Calu3 (cell line): ENCODE data around the gene AGBL4. TPM values are rescaled to one million over a fixed set of nuclear protein-coding genes. Genes with fewer than 3 reads are reported as not detected.

Experiments used
- BruUV-seq: library from RNA; stranded (reverse); fragments of 400-500 nt; replicated peaks from 2 replicates; lab custom pipeline; 2021; lab: Mats Ljungman, UMichigan
- CTCF ChIA-PET: fragments of 300-600 bp; sonication (Branson Sonifier 250); formaldehyde crosslinking; loops from one replicate; lab custom pipeline; 2022; ENCODE audit warnings: antibody characterized with exemption; lab: Charles Lee
- DNase-seq: peaks from one replicate; pipeline ENCODE4 v3.0.0; 2022
- H3K27ac Mint-ChIP-seq: one replicate; pipeline ENCODE4 v1.8.0; 2022; ENCODE audit warnings: mixed read lengths; ENCODE audit not compliant: unreplicated experiment
- H3K27me3 Mint-ChIP-seq: one replicate; pipeline ENCODE4 v1.8.0; 2022; ENCODE audit warnings: mixed read lengths; ENCODE audit not compliant: unreplicated experiment
- H3K36me3 Mint-ChIP-seq: one replicate; pipeline ENCODE4 v1.8.0; 2022; ENCODE audit warnings: mild to moderate bottlenecking, moderate library complexity, mixed read lengths; ENCODE audit not compliant: insufficient read depth, unreplicated experiment
- H3K4me1 Mint-ChIP-seq: one replicate; pipeline ENCODE4 v1.8.0; 2022; ENCODE audit warnings: mild to moderate bottlenecking, low read depth, mixed read lengths; ENCODE audit not compliant: unreplicated experiment
- H3K4me3 Mint-ChIP-seq: one replicate; pipeline ENCODE4 v1.8.0; 2022; ENCODE audit warnings: mild to moderate bottlenecking, low read depth, moderate library complexity, mixed read lengths; ENCODE audit not compliant: unreplicated experiment
- H3K9me3 Mint-ChIP-seq: one replicate; pipeline ENCODE4 v1.8.0; 2022; ENCODE audit warnings: low read depth, mixed read lengths; ENCODE audit not compliant: unreplicated experiment
- CTCF ChIP-seq: fragments of 200-600 bp; IDR thresholded peaks from one replicate; pipeline ENCODE4 v1.8.0; 2022; ENCODE audit warnings: antibody characterized with exemption; ENCODE audit not compliant: unreplicated experiment
- intact Hi-C: fragments of 100-400 bp; cut with micrococcal nuclease; formaldehyde crosslinking; loops from one replicate; pipeline ENCODE4 v1.10.0; 2022; ENCODE audit not compliant: unreplicated experiment
- total RNA-seq: library from RNA; stranded (reverse); gene quantifications from 2 replicates; pipeline ENCODE4 v1.2.3, GENCODE V29; 2022

The AGBL4 gene
- total RNA-seq, 1 experiment from 2014 or later, result not detected

GRCh38 chr1:48771561-48771960, 1252.2 kb downstream of the AGBL4 start:
- Mint-ChIP-seq H3K9me3 (no peaks in the 10 kb centered on the region), H3K4me3 (no peak overlapping the region), H3K36me3 (peaks cover 6% of the 10 kb centered on the region), H3K27me3 (peaks cover 48% of the 10 kb centered on the region), H3K27ac (no peak overlapping the region), H3K4me1 (peaks cover 9% of the 10 kb centered on the region)
- no peak for DNase-seq
- no TSS peak for BruUV-seq
- CTCF ChIA-PET, result no interaction called here
- TF ChIP-seq CTCF, result no peak
- intact Hi-C loops, result no loop called here

GRCh38 chr1:48767975-48768510, 1255.7 kb downstream of the AGBL4 start:
- Mint-ChIP-seq H3K9me3 (peaks cover 3% of the 10 kb centered on the region), H3K27me3 (peaks cover 55% of the 10 kb centered on the region), H3K36me3 (no peaks in the 10 kb centered on the region), H3K4me3 (no peak overlapping the region), H3K27ac (no peak overlapping the region), H3K4me1 (no peaks in the 10 kb centered on the region)
- BruUV-seq, result no TSS peak
- CTCF ChIA-PET, result no interaction called here
- intact Hi-C loops, result no loop called here
- TF ChIP-seq CTCF, result no peak
- no peak for DNase-seq

GRCh38 chr1:48765335-48765734, 1258.4 kb downstream of the AGBL4 start:
- no TSS peak for BruUV-seq

GRCh38 chr1:48761986-48762385, 1261.8 kb downstream of the AGBL4 start:
- no peaks in the 10 kb centered on the region for H3K36me3 Mint-ChIP-seq
- CTCF ChIA-PET, result no interaction called here
- TF ChIP-seq CTCF, result no peak
- H3K27ac Mint-ChIP-seq, result no peak overlapping the region
- intact Hi-C loops, result no loop called here
- H3K4me3 Mint-ChIP-seq, result no peak overlapping the region
- no peak for DNase-seq
- no TSS peak for BruUV-seq
- peaks cover 3% of the 10 kb centered on the region for H3K9me3 Mint-ChIP-seq
- no peaks in the 10 kb centered on the region for H3K4me1 Mint-ChIP-seq
- peaks cover 26% of the 10 kb centered on the region for H3K27me3 Mint-ChIP-seq

More at GRCh38 chr1:48765335-48765734, 1258.4 kb downstream of the AGBL4 start:
- intact Hi-C loops, result no loop called here
- no peak for DNase-seq
- peaks cover 38% of the 10 kb centered on the region for H3K27me3 Mint-ChIP-seq
- H3K4me1 Mint-ChIP-seq, result no peaks in the 10 kb centered on the region
- H3K4me3 Mint-ChIP-seq, result no peak overlapping the region
- CTCF ChIA-PET, result no interaction called here
- no peak overlapping the region for H3K27ac Mint-ChIP-seq
- no peaks in the 10 kb centered on the region for H3K36me3 Mint-ChIP-seq
- peaks cover 3% of the 10 kb centered on the region for H3K9me3 Mint-ChIP-seq
- no peak for TF ChIP-seq CTCF
